Neural cell (in vitro differentiated cells): ENCODE data around the gene INPP4B.

ENCODE experiments used
- CTCF ChIP-seq: fragments of 450-650 bp; IDR thresholded peaks from 2 replicates; pipeline ENCODE4 v1.5.1; 2014; ENCODE audit warnings: antibody characterized with exemption, mild to moderate bottlenecking, moderate library complexity; ENCODE audit not compliant: poor library complexity, severe bottlenecking
- EP300 ChIP-seq: fragments of 450-650 bp; conservative IDR thresholded peaks from 2 replicates; pipeline ENCODE4 v1.6.1; 2014; ENCODE audit warnings: antibody characterized with exemption, mild to moderate bottlenecking, moderate library complexity; ENCODE audit not compliant: poor library complexity, severe bottlenecking
- EZH2 ChIP-seq: fragments of 200-600, 300-800 bp; shearing (Covaris generic), sonication (generic); IDR thresholded peaks from 2 replicates; pipeline ENCODE4 v1.6.1; 2014; ENCODE audit warnings: antibody characterized with exemption, low read length, borderline replicate concordance, mild to moderate bottlenecking; ENCODE audit not compliant: insufficient read depth, poor library complexity, severe bottlenecking
- MXI1 ChIP-seq: fragments of 450-650 bp; conservative IDR thresholded peaks from 2 replicates; pipeline ENCODE4 v1.6.1; 2014; ENCODE audit warnings: antibody characterized with exemption, mild to moderate bottlenecking; ENCODE audit not compliant: poor library complexity, severe bottlenecking
- POLR2AphosphoS5 ChIP-seq: IDR thresholded peaks from 2 replicates; pipeline ENCODE4 v1.6.1; 2012
- RAD21 ChIP-seq: fragments of 450-650 bp; conservative IDR thresholded peaks from 2 replicates; pipeline ENCODE4 v1.6.1; 2014; ENCODE audit warnings: antibody characterized with exemption, mild to moderate bottlenecking, moderate library complexity
- TAF1 ChIP-seq: IDR thresholded peaks from 2 replicates; pipeline ENCODE4 v1.6.1; 2012; ENCODE audit warnings: low read depth
- TF ChIP-seq, protein P1 (sequence below): IDR thresholded peaks from 2 replicates; pipeline ENCODE4 v1.6.1; 2012; ENCODE audit warnings: borderline replicate concordance

GRCh38 chr4:142358656-142359055 lies 487.4 kb downstream of the INPP4B start:
- no peak for TF ChIP-seq CTCF
- TF ChIP-seq TAF1 = no peak
- no peak for TF ChIP-seq EZH2
- no peak for TF ChIP-seq RAD21
- no peak for TF ChIP-seq EP300
- no peak for TF ChIP-seq MXI1
- no peak for TF ChIP-seq POLR2AphosphoS5
- TF ChIP-seq, protein P1, sequence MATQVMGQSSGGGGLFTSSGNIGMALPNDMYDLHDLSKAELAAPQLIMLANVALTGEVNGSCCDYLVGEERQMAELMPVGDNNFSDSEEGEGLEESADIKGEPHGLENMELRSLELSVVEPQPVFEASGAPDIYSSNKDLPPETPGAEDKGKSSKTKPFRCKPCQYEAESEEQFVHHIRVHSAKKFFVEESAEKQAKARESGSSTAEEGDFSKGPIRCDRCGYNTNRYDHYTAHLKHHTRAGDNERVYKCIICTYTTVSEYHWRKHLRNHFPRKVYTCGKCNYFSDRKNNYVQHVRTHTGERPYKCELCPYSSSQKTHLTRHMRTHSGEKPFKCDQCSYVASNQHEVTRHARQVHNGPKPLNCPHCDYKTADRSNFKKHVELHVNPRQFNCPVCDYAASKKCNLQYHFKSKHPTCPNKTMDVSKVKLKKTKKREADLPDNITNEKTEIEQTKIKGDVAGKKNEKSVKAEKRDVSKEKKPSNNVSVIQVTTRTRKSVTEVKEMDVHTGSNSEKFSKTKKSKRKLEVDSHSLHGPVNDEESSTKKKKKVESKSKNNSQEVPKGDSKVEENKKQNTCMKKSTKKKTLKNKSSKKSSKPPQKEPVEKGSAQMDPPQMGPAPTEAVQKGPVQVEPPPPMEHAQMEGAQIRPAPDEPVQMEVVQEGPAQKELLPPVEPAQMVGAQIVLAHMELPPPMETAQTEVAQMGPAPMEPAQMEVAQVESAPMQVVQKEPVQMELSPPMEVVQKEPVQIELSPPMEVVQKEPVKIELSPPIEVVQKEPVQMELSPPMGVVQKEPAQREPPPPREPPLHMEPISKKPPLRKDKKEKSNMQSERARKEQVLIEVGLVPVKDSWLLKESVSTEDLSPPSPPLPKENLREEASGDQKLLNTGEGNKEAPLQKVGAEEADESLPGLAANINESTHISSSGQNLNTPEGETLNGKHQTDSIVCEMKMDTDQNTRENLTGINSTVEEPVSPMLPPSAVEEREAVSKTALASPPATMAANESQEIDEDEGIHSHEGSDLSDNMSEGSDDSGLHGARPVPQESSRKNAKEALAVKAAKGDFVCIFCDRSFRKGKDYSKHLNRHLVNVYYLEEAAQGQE = no peak
